ENCODE measurements around the gene F2RL1.
"Not testable (repeated sequence)": the region's sequence is repeated elsewhere in the genome, so short reads cannot be mapped to it uniquely, and the experiment has no call there.

Gene F2RL1

GRCh38 chr5:76775921-76776320 is 42.9 kb upstream of the F2RL1 start:
- Histone ChIP-seq H4K8ac (ENCODE audit: low read depth, low read length) (no peak overlapping the region), H4K91ac (ENCODE audit: low read depth, low read length, poor library complexity) (no peak overlapping the region), H2BK12ac (ENCODE audit: low read length) (no peak overlapping the region), H2AK5ac (ENCODE audit: low read depth, low read length) (no peak overlapping the region), H3K18ac (ENCODE audit: low read length) (no peak overlapping the region), H3K14ac (ENCODE audit: low read length) (no peak overlapping the region), H3K27ac (replicated peaks; ENCODE audit: low read length) (no peak overlapping the region), H2BK120ac (ENCODE audit: low read depth, low read length) (no peak overlapping the region), H3K4me2 (ENCODE audit: insufficient read depth, low read length, poor library complexity, severe bottlenecking) (no peak overlapping the region), H2BK5ac (ENCODE audit: low read length) (no peak overlapping the region), H3K9ac (ENCODE audit: low read depth, low read length, poor library complexity) (no peak overlapping the region), H3K9me3 (replicated peaks in 1 of 2; ENCODE audit: control insufficient read depth in 2 of 2, insufficient read depth in 1 of 2, low read depth in 1 of 2, low read length in 2 of 2) (no peaks in the 10 kb centered on the region), H3K4me1 (ENCODE audit: control insufficient read depth in 2 of 2, insufficient read depth in 1 of 2, low read depth in 1 of 2, low read length in 2 of 2) (no peaks in the 10 kb centered on the region), H3K36me3 (replicated peaks in 1 of 2; ENCODE audit: control insufficient read depth in 2 of 2, insufficient read depth in 2 of 2, low read length in 2 of 2) (no peaks in the 10 kb centered on the region), H3K23ac (ENCODE audit: low read depth, low read length, poor library complexity) (no peak overlapping the region), H2BK15ac (ENCODE audit: low read length) (no peak overlapping the region), H2AFZ (ENCODE audit: low read length) (no peak overlapping the region), H3K4me3 (ENCODE audit: low read length in 2 of 2) (no peak overlapping the region), H3K4ac (ENCODE audit: low read length) (no peak overlapping the region), H3K79me1 (ENCODE audit: low read depth, low read length) (no peaks in the 10 kb centered on the region), H3K27me3 (ENCODE audit: control insufficient read depth in 3 of 3, insufficient read depth in 3 of 3, low read depth in 1 of 3, low read length in 3 of 3) (no peaks in the 10 kb centered on the region)
- no CpG with 5 or more reads among the region's 5 CpGs for WGBS, 2 donors (ENCODE audit: extremely low coverage in 2 of 2, insufficient read length in 2 of 2, insufficient replicate concordance in 1 of 2)
- no peak for DNase-seq (ENCODE audit: low spot score)

- Histone ChIP-seq H3K23ac (ENCODE audit: low read depth, low read length, poor library complexity) (no peak overlapping the region), H3K36me3 (replicated peaks in 1 of 2; ENCODE audit: control insufficient read depth in 2 of 2, insufficient read depth in 2 of 2, low read length in 2 of 2) (no peaks in the 10 kb centered on the region), H2AK5ac (ENCODE audit: low read depth, low read length) (no peak overlapping the region), H3K79me1 (ENCODE audit: low read depth, low read length) (no peaks in the 10 kb centered on the region), H2BK12ac (ENCODE audit: low read length) (no peak overlapping the region), H3K4me3 (ENCODE audit: low read length in 2 of 2) (no peak overlapping the region), H3K27ac (replicated peaks; ENCODE audit: low read length) (no peak overlapping the region), H2BK15ac (ENCODE audit: low read length) (no peak overlapping the region), H3K18ac (ENCODE audit: low read length) (no peak overlapping the region), H3K4me1 (ENCODE audit: control insufficient read depth in 2 of 2, insufficient read depth in 1 of 2, low read depth in 1 of 2, low read length in 2 of 2) (no peaks in the 10 kb centered on the region), H2BK120ac (ENCODE audit: low read depth, low read length) (no peak overlapping the region), H3K9me3 (replicated peaks in 1 of 2; ENCODE audit: control insufficient read depth in 2 of 2, insufficient read depth in 1 of 2, low read depth in 1 of 2, low read length in 2 of 2) (no peaks in the 10 kb centered on the region), H3K14ac (ENCODE audit: low read length) (no peak overlapping the region), H3K9ac (ENCODE audit: low read depth, low read length, poor library complexity) (no peak overlapping the region), H3K4ac (ENCODE audit: low read length) (no peak overlapping the region), H3K27me3 (ENCODE audit: control insufficient read depth in 3 of 3, insufficient read depth in 3 of 3, low read depth in 1 of 3, low read length in 3 of 3) (no peaks in the 10 kb centered on the region), H4K91ac (ENCODE audit: low read depth, low read length, poor library complexity) (no peak overlapping the region), H2BK5ac (ENCODE audit: low read length) (no peak overlapping the region), H3K4me2 (ENCODE audit: insufficient read depth, low read length, poor library complexity, severe bottlenecking) (no peak overlapping the region), H2AFZ (ENCODE audit: low read length) (no peak overlapping the region), H4K8ac (ENCODE audit: low read depth, low read length) (no peak overlapping the region)
- DNase-seq (ENCODE audit: low spot score) = no peak
- WGBS, 2 donors (ENCODE audit: extremely low coverage in 2 of 2, insufficient read length in 2 of 2, insufficient replicate concordance in 1 of 2) = no CpG with 5 or more reads among the region's 2 CpGs
Observed at GRCh38 chr5:76776391-76776790, 42.4 kb upstream of the F2RL1 start.

- H3K4me3 ChIP-seq (ENCODE audit: low read length in 2 of 2); H2BK15ac ChIP-seq (ENCODE audit: low read length); H3K9ac ChIP-seq (ENCODE audit: low read depth, low read length, poor library complexity); DNase-seq (ENCODE audit: low spot score); H3K79me1 ChIP-seq (ENCODE audit: low read depth, low read length); H3K18ac ChIP-seq (ENCODE audit: low read length); H3K36me3 ChIP-seq (replicated peaks in 1 of 2; ENCODE audit: control insufficient read depth in 2 of 2, insufficient read depth in 2 of 2, low read length in 2 of 2); H2AFZ ChIP-seq (ENCODE audit: low read length); H3K23ac ChIP-seq (ENCODE audit: low read depth, low read length, poor library complexity); H2BK12ac ChIP-seq (ENCODE audit: low read length); H3K4me1 ChIP-seq (ENCODE audit: control insufficient read depth in 2 of 2, insufficient read depth in 1 of 2, low read depth in 1 of 2, low read length in 2 of 2); H3K27me3 ChIP-seq (ENCODE audit: control insufficient read depth in 3 of 3, insufficient read depth in 3 of 3, low read depth in 1 of 3, low read length in 3 of 3); H3K27ac ChIP-seq (replicated peaks; ENCODE audit: low read length); H3K9me3 ChIP-seq (replicated peaks in 1 of 2; ENCODE audit: control insufficient read depth in 2 of 2, insufficient read depth in 1 of 2, low read depth in 1 of 2, low read length in 2 of 2); H3K4ac ChIP-seq (ENCODE audit: low read length); H3K4me2 ChIP-seq (ENCODE audit: insufficient read depth, low read length, poor library complexity, severe bottlenecking); H2BK5ac ChIP-seq (ENCODE audit: low read length); H3K14ac ChIP-seq (ENCODE audit: low read length); H2AK5ac ChIP-seq (ENCODE audit: low read depth, low read length); H4K91ac ChIP-seq (ENCODE audit: low read depth, low read length, poor library complexity); H2BK120ac ChIP-seq (ENCODE audit: low read depth, low read length); H4K8ac ChIP-seq (ENCODE audit: low read depth, low read length): not testable (repeated sequence)
- WGBS, 2 donors (ENCODE audit: extremely low coverage in 2 of 2, insufficient read length in 2 of 2, insufficient replicate concordance in 1 of 2) = no CpG with 5 or more reads among the region's 4 CpGs
Observed at GRCh38 chr5:76780616-76781015, 38.2 kb upstream of the F2RL1 start.

GRCh38 chr5:76781775-76782174 is 37.1 kb upstream of the F2RL1 start:
- Histone ChIP-seq H3K23ac (ENCODE audit: low read depth, low read length, poor library complexity) (no peak overlapping the region), H4K91ac (ENCODE audit: low read depth, low read length, poor library complexity) (no peak overlapping the region), H2BK12ac (ENCODE audit: low read length) (no peak overlapping the region), H3K27me3 (ENCODE audit: control insufficient read depth in 3 of 3, insufficient read depth in 3 of 3, low read depth in 1 of 3, low read length in 3 of 3) (no peaks in the 10 kb centered on the region), H2BK120ac (ENCODE audit: low read depth, low read length) (no peak overlapping the region), H3K4me3 (ENCODE audit: low read length in 2 of 2) (no peak overlapping the region), H3K79me1 (ENCODE audit: low read depth, low read length) (no peaks in the 10 kb centered on the region), H3K14ac (ENCODE audit: low read length) (no peak overlapping the region), H2BK15ac (ENCODE audit: low read length) (no peak overlapping the region), H3K9me3 (replicated peaks in 1 of 2; ENCODE audit: control insufficient read depth in 2 of 2, insufficient read depth in 1 of 2, low read depth in 1 of 2, low read length in 2 of 2) (no peaks in the 10 kb centered on the region), H4K8ac (ENCODE audit: low read depth, low read length) (no peak overlapping the region), H3K18ac (ENCODE audit: low read length) (no peak overlapping the region), H3K4me2 (ENCODE audit: insufficient read depth, low read length, poor library complexity, severe bottlenecking) (no peak overlapping the region), H3K36me3 (replicated peaks in 1 of 2; ENCODE audit: control insufficient read depth in 2 of 2, insufficient read depth in 2 of 2, low read length in 2 of 2) (no peaks in the 10 kb centered on the region), H2AK5ac (ENCODE audit: low read depth, low read length) (no peak overlapping the region), H3K4me1 (ENCODE audit: control insufficient read depth in 2 of 2, insufficient read depth in 1 of 2, low read depth in 1 of 2, low read length in 2 of 2) (no peaks in the 10 kb centered on the region), H3K4ac (ENCODE audit: low read length) (no peak overlapping the region), H3K27ac (replicated peaks; ENCODE audit: low read length) (no peak overlapping the region), H2AFZ (ENCODE audit: low read length) (peak overlapping the region; percentile 29), H2BK5ac (ENCODE audit: low read length) (no peak overlapping the region), H3K9ac (ENCODE audit: low read depth, low read length, poor library complexity) (no peak overlapping the region)
- no CpG with 5 or more reads among the region's 10 CpGs for WGBS, 2 donors (ENCODE audit: extremely low coverage in 2 of 2, insufficient read length in 2 of 2, insufficient replicate concordance in 1 of 2)
- DNase-seq (ENCODE audit: low spot score) = no peak
